ENCODE measurements around the gene SUN5.

SUN5 gene

GRCh38 chr20:33026779-33027759, 22.8 kb upstream of the SUN5 start:
- DNase-seq, result no peak

- DNase-seq, result no peak
Observed at GRCh38 chr20:33026072-33026778, 22.0 kb upstream of the SUN5 start.

GRCh38 chr20:33025318-33025876, 21.2 kb upstream of the SUN5 start:
- DNase-seq, result no peak

GRCh38 chr20:33024609-33025317, 20.5 kb upstream of the SUN5 start:
- no peak for DNase-seq

GRCh38 chr20:33024243-33024560, 20.0 kb upstream of the SUN5 start:
- DNase-seq, result no peak

GRCh38 chr20:33023439-33024242, 19.4 kb upstream of the SUN5 start:
- no peak for DNase-seq

GRCh38 chr20:33022694-33023438, 18.6 kb upstream of the SUN5 start:
- no peak for DNase-seq

GRCh38 chr20:33022289-33022688, 18.1 kb upstream of the SUN5 start:
- no peak for DNase-seq

GRCh38 chr20:33021879-33022278, 17.6 kb upstream of the SUN5 start:
- no peak for DNase-seq

- DNase-seq, result no peak
Observed at GRCh38 chr20:33020278-33021161, 16.3 kb upstream of the SUN5 start.

GRCh38 chr20:33019465-33020277, 15.4 kb upstream of the SUN5 start:
- DNase-seq, result no peak

GRCh38 chr20:33018169-33018931, 14.1 kb upstream of the SUN5 start:
- DNase-seq, result no peak

- no peak for DNase-seq
Observed at GRCh38 chr20:33017542-33017941, 13.3 kb upstream of the SUN5 start.

GRCh38 chr20:33016581-33017109, 12.4 kb upstream of the SUN5 start:
- DNase-seq, result no peak

GRCh38 chr20:33015700-33016580, 11.7 kb upstream of the SUN5 start:
- DNase-seq, result no peak

GRCh38 chr20:33015114-33015484, 10.9 kb upstream of the SUN5 start:
- DNase-seq, result no peak

All from fibroblast of skin of back (primary cell).